H1 (cell line): ENCODE results near the gene MBNL1. TPM values are rescaled to one million over a fixed set of nuclear protein-coding genes. Genes with fewer than 3 reads are reported as not detected.

ENCODE experiments used
- ATF3 ChIP-seq: IDR thresholded peaks from 2 replicates; pipeline ENCODE4 v1.6.1; 2011; ENCODE audit warnings: low read depth, mild to moderate bottlenecking, low read length; ENCODE audit not compliant: insufficient read depth
- CHD7 ChIP-seq: fragments of 300-600 bp; sonication (generic); IDR thresholded peaks from 2 replicates; pipeline ENCODE4 v1.7.1; 2012; ENCODE audit warnings: low read length, moderate library complexity, mild to moderate bottlenecking, inconsistent platforms; ENCODE audit not compliant: insufficient replicate concordance
- KDM4A ChIP-seq: IDR thresholded peaks from one replicate; pipeline ENCODE4 v1.7.1; 2012; ENCODE audit warnings: low read depth, mild to moderate bottlenecking, moderate library complexity, low read length, inconsistent platforms; ENCODE audit not compliant: severe bottlenecking
- polyA plus RNA-seq, 7 experiments: library from polyadenylated mRNA; depleted of rRNA in 3 of 7; stranded (reverse) in 5 of 7; unstranded in 2 of 7; fragments of >200 nt in 5 of 7; fragments of 200-250 nt in 2 of 7; gene quantifications; 1 replicate in 5 of 7; 2 replicates in 1 of 7; 4 replicates in 1 of 7; pipeline versions ENCODE4 v1.2.1 to v1.2.3, GENCODE V29; 2011 to 2013; ENCODE audit warnings: missing spikeins in 2 of 7, mixed read lengths in 2 of 7
- total RNA-seq: library from RNA; stranded (reverse); fragmentation: NEBNext Ultra II Directional; extraction: Animal tissue kit (Norgen Biotek cat#: 25700); gene quantifications from 2 replicates; pipeline ENCODE4 v1.2.1, GENCODE V29; 2021

The MBNL1 gene
- total and polyA plus RNA-seq, 2 of the 8 experiments (the other 6 are each of a cell fraction or from before 2014, with no cell fraction given) = 5.0 to 16.4 TPM

GRCh38 chr3:152404976-152405375, 136.2 kb downstream of the MBNL1 start (continued):
- TF ChIP-seq CHD7 (no peak), ATF3 (no peak), KDM4A (no peak)
